Measurements from ENCODE around the gene LIPT1. TPM values are rescaled to one million over a fixed set of nuclear protein-coding genes. Genes with fewer than 3 reads are reported as not detected.

Gene LIPT1
- total and polyA plus RNA-seq, 4 donors = 2.3 to 4.8 (median 3.5) TPM

DNA sequence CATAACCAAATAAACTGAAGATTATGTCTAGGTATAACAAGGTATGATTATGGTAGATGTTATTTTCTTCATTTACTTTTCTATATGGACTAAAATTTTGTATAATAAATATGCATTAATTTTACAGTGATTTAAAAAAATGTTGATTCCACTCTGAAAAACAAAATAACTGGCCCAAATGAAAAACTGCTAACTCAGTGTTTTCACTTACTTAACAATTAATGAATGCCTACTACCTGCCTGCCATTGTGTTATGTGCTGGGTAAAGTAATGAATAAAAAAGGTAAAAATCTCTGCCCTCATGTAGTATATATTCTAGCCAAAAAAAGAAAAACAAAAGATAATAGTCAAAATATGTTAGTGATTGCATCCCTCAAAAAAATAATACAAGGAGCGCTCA, 42.8 kb upstream of the LIPT1 start:
- 95% methylated on average over 1 of the region's 1 CpG for WGBS
- H3K4me1 ChIP-seq (ENCODE audit: control insufficient read depth in 4 of 4, insufficient read depth in 4 of 4, low read length in 3 of 4) = no peaks in the 10 kb centered on the region
- no peaks in the 10 kb centered on the region for H3K27me3 ChIP-seq (ENCODE audit: control insufficient read depth in 4 of 4, insufficient read depth in 4 of 4, low read length in 3 of 4)
- no peak overlapping the region for H3K4me3 ChIP-seq (ENCODE audit: low read depth in 1 of 3, low read length in 3 of 3)
- H3K9me3 ChIP-seq (ENCODE audit: control insufficient read depth in 4 of 4, low read length in 3 of 4) = no peaks in the 10 kb centered on the region
- peaks cover 0 to 2% (median 0%) of the 10 kb centered on the region in 4 donors for H3K36me3 ChIP-seq (ENCODE audit: control insufficient read depth in 4 of 4, insufficient read depth in 3 of 4, low read depth in 1 of 4, low read length in 3 of 4)
- no peak for DNase-seq (ENCODE audit: low spot score)
- no peak overlapping the region for H3K9ac ChIP-seq (ENCODE audit: low read depth in 1 of 2, low read length in 2 of 2)
- TF ChIP-seq RXRA (IDR thresholded peaks at IDR 0.05) (no peak), GABPA (IDR thresholded peaks at IDR 0.05 in 1 of 2, conservative IDR thresholded peaks at IDR 0.05 in 1 of 2) (no peak), TAF1 (conservative IDR thresholded peaks at IDR 0.05) (no peak), JUND (IDR thresholded peaks at IDR 0.05) (no peak), FOXA1 (IDR thresholded peaks at IDR 0.05) (no peak), FOXA2 (IDR thresholded peaks at IDR 0.05) (no peak), YY1 (IDR thresholded peaks at IDR 0.05) (no peak), RAD21 (IDR thresholded peaks at IDR 0.05) (no peak), HNF4G (IDR thresholded peaks at IDR 0.05) (no peak), ATF3 (IDR thresholded peaks at IDR 0.05) (no peak), NR2F2 (IDR thresholded peaks at IDR 0.05) (no peak), HNF4A (conservative IDR thresholded peaks at IDR 0.05) (no peak), ZBTB33 (IDR thresholded peaks at IDR 0.05) (no peak), EGR1 (IDR thresholded peaks at IDR 0.05; ENCODE audit: low read depth in 2 of 2) (no peak), SP1 (IDR thresholded peaks at IDR 0.05) (no peak)
- TF ChIP-seq, protein P1, sequence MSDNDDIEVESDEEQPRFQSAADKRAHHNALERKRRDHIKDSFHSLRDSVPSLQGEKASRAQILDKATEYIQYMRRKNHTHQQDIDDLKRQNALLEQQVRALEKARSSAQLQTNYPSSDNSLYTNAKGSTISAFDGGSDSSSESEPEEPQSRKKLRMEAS (IDR thresholded peaks at IDR 0.05) = no peak
- TF ChIP-seq, protein P2, sequence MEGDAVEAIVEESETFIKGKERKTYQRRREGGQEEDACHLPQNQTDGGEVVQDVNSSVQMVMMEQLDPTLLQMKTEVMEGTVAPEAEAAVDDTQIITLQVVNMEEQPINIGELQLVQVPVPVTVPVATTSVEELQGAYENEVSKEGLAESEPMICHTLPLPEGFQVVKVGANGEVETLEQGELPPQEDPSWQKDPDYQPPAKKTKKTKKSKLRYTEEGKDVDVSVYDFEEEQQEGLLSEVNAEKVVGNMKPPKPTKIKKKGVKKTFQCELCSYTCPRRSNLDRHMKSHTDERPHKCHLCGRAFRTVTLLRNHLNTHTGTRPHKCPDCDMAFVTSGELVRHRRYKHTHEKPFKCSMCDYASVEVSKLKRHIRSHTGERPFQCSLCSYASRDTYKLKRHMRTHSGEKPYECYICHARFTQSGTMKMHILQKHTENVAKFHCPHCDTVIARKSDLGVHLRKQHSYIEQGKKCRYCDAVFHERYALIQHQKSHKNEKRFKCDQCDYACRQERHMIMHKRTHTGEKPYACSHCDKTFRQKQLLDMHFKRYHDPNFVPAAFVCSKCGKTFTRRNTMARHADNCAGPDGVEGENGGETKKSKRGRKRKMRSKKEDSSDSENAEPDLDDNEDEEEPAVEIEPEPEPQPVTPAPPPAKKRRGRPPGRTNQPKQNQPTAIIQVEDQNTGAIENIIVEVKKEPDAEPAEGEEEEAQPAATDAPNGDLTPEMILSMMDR (IDR thresholded peaks at IDR 0.05; ENCODE audit: low read depth, low read length, missing input control) = no peak
- TF ChIP-seq, protein P3, sequence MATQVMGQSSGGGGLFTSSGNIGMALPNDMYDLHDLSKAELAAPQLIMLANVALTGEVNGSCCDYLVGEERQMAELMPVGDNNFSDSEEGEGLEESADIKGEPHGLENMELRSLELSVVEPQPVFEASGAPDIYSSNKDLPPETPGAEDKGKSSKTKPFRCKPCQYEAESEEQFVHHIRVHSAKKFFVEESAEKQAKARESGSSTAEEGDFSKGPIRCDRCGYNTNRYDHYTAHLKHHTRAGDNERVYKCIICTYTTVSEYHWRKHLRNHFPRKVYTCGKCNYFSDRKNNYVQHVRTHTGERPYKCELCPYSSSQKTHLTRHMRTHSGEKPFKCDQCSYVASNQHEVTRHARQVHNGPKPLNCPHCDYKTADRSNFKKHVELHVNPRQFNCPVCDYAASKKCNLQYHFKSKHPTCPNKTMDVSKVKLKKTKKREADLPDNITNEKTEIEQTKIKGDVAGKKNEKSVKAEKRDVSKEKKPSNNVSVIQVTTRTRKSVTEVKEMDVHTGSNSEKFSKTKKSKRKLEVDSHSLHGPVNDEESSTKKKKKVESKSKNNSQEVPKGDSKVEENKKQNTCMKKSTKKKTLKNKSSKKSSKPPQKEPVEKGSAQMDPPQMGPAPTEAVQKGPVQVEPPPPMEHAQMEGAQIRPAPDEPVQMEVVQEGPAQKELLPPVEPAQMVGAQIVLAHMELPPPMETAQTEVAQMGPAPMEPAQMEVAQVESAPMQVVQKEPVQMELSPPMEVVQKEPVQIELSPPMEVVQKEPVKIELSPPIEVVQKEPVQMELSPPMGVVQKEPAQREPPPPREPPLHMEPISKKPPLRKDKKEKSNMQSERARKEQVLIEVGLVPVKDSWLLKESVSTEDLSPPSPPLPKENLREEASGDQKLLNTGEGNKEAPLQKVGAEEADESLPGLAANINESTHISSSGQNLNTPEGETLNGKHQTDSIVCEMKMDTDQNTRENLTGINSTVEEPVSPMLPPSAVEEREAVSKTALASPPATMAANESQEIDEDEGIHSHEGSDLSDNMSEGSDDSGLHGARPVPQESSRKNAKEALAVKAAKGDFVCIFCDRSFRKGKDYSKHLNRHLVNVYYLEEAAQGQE (IDR thresholded peaks at IDR 0.05) = no peak
- H3K27ac ChIP-seq (ENCODE audit: low read depth in 1 of 2, low read length in 2 of 2) = no peak overlapping the region

Measured in liver (tissue), 9 donors.